HG03066 (cell line): Measurements from ENCODE around the gene SAMM50.

Experiments used
- ATAC-seq: cut with Tn5 transposase; IDR thresholded peaks from one replicate; pipeline ENCODE4 v1.9.1; 2021; ENCODE audit warnings: low read depth; ENCODE audit not compliant: unreplicated experiment

Gene SAMM50

DNA sequence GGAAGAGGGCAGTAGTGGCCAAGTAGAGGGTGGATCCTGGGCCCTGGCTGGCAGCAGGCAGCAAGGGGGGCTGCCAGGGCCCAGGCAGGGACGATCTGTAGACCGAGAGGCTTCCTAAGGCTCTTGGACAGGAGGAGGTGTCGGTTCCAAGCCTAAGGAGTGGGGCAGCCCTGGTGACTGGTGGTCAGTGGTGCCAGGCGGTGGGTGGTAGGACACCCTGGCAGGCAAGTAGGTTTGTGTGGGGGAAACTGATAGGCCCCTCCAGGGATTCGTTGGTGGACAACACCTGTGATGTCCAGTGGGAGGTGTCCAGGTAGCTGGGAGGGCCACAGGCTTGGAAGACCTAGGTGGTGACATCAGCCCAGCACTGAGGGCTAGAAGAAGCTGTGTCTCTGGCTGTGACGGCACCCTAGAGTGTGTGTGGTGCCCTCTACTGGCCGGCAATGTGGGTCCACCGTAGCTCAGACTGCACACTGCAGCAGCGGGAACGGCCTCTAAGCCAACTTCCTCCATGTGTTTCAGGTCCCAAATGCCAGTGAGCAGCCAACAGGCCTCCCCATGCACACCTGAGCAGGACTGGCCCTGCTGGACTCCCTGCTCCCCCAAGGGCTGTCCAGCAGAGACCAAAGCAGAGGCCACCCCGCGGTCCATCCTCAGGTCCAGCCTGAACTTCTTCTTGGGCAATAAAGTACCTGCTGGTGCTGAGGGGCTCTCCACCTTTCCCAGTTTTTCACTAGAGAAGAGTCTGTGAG is 9.4 kb upstream of the SAMM50 start:
- ATAC-seq = no peak

DNA sequence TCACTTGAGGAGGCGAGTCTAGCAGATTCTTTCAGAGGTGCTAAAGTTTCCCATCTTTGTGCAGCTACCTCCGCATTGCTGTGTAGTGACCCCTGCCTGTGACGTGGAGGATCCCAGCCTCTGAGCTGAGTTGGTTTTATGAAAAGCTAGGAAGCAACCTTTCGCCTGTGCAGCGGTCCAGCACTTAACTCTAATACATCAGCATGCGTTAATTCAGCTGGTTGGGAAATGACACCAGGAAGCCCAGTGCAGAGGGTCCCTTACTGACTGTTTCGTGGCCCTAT is 8.9 kb upstream of the SAMM50 start:
- no peak for ATAC-seq

GRCh38 chr22:43948836-43949406 is 6.3 kb upstream of the SAMM50 start:
- no peak for ATAC-seq

DNA sequence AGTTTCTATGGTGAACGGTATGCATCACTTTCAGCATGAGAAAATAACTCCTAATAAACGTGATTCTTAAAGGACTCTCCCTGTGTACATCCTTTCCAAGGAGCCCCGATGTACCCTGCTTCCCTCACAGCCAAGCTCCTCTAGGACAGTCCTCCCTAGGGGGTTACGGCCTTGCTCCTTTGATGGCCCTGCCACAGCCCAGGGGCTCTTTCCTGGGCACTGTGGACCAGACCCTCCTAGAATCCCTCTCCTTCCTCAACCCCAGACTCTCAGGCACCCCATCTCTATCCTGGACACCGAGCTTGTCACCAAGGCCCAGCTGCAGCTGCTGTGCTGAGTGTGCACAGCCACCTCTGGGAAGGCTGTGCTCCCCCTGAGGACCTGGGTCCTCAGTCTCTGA is 3.9 kb upstream of the SAMM50 start:
- no peak for ATAC-seq

DNA sequence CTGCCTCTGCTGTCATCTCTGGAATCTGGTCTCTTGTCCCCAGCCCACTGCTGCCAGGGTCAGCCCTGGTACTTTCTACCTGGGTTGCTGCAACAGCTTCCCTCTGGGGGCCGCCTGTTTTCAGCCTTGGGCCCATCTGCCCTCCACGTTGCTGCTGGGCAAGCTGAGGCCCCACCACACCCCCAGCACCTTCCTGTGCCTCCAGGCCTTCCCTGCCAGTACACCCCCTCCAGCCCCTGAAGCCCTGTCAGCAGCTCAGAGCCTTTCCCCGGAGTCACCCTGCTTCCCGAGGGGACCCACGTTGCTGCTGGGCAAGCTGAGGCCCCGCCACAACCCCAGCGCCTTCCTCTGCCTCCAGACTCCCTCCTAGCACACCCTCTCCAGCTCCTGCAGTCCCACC is 3.3 kb upstream of the SAMM50 start:
- ATAC-seq = no peak

DNA sequence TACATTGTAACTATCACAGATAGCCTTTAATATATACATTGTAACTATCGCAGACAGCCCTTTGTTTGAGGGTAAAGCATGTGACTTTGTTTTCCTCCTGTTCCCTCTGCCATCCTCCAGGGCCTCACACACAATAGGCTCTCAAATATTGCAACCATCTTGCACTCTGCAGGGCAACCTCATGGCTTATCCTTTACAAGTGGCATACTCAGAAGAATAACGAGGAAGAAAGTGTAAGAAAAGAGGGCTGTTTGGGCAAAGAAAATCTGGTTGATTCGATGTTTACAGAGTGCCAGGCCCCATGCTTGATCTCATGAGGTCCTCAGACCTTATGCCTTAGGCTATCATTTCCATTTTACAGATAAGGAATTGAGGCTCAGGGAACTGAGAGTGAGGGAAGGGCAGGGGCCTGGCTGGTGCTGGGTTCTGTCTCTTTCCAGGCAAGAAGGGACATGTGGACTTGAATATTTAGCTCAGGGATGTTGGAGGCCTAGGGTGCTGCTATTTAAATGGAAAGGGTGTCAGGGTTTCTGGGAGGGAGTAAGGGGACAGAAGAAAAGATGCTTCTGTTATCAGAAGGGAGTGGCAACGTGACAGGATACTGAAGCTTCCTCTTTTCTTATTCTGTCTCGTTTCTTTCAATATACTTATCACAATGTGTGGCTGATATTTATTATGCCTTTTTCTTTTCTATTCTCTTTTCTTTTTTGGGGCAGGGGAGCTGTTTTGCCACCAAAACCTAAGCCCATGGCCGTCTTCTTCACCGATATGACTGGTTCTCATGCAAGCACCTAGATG is 1.1 kb upstream of the SAMM50 start:
- ATAC-seq = no peak

DNA sequence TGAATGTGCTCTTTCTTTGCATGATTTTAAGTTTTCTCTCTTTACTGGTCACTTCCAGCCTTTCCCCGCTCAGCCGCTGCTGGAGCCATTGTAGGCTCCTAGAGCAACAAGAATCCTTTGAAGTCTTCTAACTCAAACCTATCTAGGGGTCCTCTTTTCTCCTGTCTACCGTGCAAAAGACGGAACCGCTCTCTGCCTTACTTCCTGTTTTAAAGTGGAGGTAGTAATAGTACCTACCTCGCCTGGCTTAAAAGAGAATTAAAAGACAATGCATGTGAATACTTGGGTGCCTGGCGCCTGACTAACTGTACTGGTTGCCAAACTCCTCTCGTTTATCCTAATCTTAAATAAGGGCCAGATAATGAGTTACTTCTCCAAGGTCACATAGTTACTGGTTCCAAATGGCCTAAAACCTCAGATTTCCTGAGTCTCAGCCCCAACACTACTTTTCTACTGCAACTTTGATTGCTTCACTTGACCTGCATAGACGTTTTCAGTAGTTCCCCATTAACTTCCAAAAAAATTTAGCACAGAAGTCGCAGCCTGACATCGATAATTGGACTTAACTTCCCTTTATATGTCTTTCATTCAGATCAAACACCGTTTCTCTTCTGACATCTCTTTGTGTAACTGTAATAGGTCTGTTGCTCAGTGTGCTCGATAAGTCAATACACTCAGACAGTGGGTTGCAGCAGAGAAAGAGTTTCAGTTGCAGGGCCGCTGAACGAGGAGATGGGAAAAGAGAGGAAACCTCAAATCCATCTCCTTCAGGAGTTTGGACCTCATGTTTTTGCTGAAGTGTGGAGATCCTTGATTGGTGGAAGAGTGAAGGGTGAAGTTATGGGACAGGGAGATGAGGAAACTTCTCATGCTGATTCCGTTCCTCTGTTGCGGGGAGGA is 891 bp downstream of the SAMM50 start:
- peak; percentile 15 for ATAC-seq

GRCh38 chr22:43956805-43957463 is 1.7 kb downstream of the SAMM50 start:
- no peak for ATAC-seq

GRCh38 chr22:43957871-43958270 is 2.6 kb downstream of the SAMM50 start:
- ATAC-seq = no peak

DNA sequence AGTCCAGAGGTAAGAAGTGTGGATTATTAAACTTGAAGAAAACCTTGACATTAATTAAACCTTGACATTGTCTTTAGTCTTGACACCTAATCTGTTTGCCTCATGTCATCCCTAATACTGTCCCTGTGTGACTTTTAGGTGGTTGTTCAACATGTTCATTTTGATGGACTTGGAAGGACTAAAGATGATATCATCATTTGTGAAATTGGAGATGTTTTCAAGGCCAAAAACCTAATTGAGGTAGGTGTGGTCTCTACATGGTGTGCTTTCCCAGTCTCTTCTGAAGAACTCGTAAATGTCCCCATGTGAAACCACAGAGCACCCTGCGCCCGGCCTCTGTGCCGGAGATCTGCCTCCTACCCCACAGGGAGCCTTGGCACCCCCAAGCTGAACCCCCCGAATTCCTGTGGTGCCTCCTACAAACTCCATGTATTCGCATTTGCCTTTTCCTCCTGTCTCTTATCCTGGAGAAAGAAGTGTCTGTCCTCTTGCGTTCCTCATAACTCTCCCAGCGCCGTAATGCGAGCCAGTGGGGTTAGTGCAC is 9.1 kb downstream of the SAMM50 start:
- ATAC-seq = no peak

- ATAC-seq = no peak
Observed at GRCh38 chr22:43967069-43967468, 11.8 kb downstream of the SAMM50 start.

DNA sequence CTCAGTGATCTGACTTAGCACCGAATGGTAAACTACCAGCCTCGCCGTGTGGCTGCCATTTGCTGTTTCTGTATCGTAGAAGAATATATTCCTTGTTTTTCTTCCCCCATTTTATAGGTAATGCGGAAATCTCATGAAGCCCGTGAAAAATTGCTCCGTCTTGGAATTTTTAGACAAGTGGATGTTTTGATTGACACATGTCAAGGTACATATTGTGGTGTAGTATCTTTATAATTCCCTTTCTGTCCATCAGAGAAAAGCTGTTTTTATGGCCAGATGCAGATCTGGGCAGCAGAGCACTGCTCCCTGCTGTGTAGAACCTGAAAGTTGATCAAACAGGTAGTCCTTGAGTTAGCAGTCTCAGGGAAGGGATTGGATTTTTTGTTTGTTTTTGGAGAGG is 13.4 kb downstream of the SAMM50 start:
- no peak for ATAC-seq

DNA sequence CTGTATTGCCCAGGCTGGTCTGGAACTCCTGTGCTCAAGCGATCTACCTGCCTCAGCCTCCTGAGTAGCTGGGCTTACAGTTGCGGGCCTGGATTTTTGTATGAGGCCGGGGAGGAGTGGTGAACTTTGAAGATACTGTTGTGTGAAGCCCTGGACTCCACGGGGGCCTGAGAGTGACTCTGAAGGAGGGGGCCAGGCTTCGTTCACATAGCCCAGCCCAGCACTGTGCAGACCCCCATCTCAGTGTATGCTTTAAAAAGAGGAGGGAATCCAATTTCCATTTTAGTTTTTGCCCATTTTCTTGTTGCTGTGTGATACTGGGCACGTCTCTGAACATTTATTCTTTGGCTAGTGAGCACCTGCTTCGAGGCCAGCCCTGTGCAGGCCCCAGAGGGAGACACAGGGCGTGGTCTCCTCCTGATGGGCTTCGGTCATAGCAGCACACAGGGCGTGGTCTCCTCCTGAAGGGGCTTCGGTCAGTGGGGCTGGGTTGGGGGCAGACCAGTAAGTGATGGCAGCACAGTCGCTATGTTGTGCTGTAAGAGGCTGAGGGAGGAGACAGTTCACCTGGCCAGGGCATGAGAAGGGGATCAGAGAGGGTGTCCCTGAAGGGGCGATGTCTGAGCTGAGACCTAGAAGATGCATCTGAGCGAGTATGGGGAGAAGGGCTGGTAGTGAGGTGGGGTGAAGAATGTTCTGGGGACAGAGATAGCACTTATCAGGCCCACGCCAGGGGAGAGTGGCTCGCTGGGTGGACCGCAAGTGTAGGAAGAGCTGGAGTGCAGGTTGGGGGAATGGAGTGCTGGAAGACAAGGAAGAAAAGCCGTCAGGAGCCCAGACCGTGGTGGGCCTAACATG is 14.0 kb downstream of the SAMM50 start:
- no peak for ATAC-seq

GRCh38 chr22:43969989-43970755 is 14.9 kb downstream of the SAMM50 start:
- ATAC-seq = no peak

- no peak for ATAC-seq
Observed at GRCh38 chr22:43971112-43971511, 15.9 kb downstream of the SAMM50 start.

- no peak for ATAC-seq
Observed at GRCh38 chr22:43972931-43973462, 17.8 kb downstream of the SAMM50 start.

- no peak for ATAC-seq
Observed at GRCh38 chr22:43974028-43974545, 18.8 kb downstream of the SAMM50 start.

DNA sequence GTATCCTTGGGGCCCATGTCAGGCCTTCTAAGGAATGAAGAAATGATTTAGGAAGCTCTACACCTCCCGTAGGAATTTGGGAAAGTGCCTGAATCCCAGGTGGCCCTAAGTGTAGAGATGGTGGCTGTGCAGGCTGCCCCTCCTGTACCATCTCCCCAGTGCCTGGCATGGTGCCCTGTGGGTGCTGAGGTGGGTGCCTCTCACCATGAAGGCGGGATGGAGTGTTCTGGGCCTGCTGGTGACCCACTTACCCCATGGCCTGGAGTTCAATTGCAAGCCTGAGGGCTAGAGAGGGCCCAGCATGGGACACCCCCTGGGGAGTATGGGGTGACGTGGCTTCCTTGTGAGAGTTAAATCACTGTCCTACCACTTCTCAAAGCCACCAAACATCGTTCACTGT is 19.8 kb downstream of the SAMM50 start:
- ATAC-seq = no peak
